Cardiac muscle cell (in vitro differentiated cells and primary cell): ENCODE results near the gene UGT1A10. TPM values are rescaled to one million over a fixed set of nuclear protein-coding genes. Genes with fewer than 3 reads are reported as not detected.

Experiments
- DNase-seq, 2 donors: peaks; one replicate each; pipeline versions ENCODE4 v3.0.0 to v3.0.0-alpha.2; 2010 to 2017; ENCODE audit warnings: low read depth in 1 of 2, low spot score in 1 of 2
- H3K27ac ChIP-seq: fragments of 200-600 bp; sonication (generic); 2 replicates; pipeline ENCODE4 v1.5.1; 2016
- H3K27me3 ChIP-seq: fragments of 200-600 bp; sonication (generic); 2 replicates; pipeline ENCODE4 v1.6.0; 2016; ENCODE audit warnings: control low read depth
- H3K36me3 ChIP-seq: fragments of 200-600 bp; sonication (generic); 2 replicates; pipeline ENCODE4 v1.5.1; 2016; ENCODE audit warnings: control low read depth
- H3K4me1 ChIP-seq: fragments of 200-600 bp; sonication (generic); 2 replicates; pipeline ENCODE4 v1.8.1; 2017; ENCODE audit warnings: low read depth, mild to moderate bottlenecking, mixed run types
- H3K4me3 ChIP-seq: fragments of 200-600 bp; sonication (generic); 2 replicates; pipeline ENCODE4 v1.5.1; 2016; ENCODE audit warnings: mild to moderate bottlenecking
- H3K9me3 ChIP-seq: fragments of 200-600 bp; sonication (generic); 2 replicates; pipeline ENCODE4 v1.5.1; 2017; ENCODE audit warnings: low read depth, mild to moderate bottlenecking, control low read depth
- polyA plus RNA-seq: library from polyadenylated mRNA; unstranded; fragments of >200 nt; fragmentation: Nextera tagmentation; extraction: Ambion mirVana; gene quantifications from 2 replicates; pipeline ENCODE4 v1.2.1, GENCODE V29; 2016
- total RNA-seq: library from RNA; depleted of rRNA; stranded (reverse); fragments of >200 nt; gene quantifications from 2 replicates; pipeline ENCODE4 v1.2.3, GENCODE V29; 2016
- TF ChIP-seq, protein P1 (sequence below): IDR thresholded peaks from 2 replicates; pipeline ENCODE4 v1.5.1; 2012; ENCODE audit warnings: low read depth, mild to moderate bottlenecking, low read length

The UGT1A10 gene
- total and polyA plus RNA-seq, 2 experiments from 2014 or later: not detected

GRCh38 chr2:233795735-233796171 is 159.5 kb downstream of the UGT1A10 start:
- Histone ChIP-seq H3K4me1 (no peaks in the 10 kb centered on the region), H3K27ac (no peak overlapping the region), H3K9me3 (no peaks in the 10 kb centered on the region), H3K36me3 (no peaks in the 10 kb centered on the region), H3K4me3 (no peak overlapping the region), H3K27me3 (no peaks in the 10 kb centered on the region)
- no peak for DNase-seq
- TF ChIP-seq, protein P1, sequence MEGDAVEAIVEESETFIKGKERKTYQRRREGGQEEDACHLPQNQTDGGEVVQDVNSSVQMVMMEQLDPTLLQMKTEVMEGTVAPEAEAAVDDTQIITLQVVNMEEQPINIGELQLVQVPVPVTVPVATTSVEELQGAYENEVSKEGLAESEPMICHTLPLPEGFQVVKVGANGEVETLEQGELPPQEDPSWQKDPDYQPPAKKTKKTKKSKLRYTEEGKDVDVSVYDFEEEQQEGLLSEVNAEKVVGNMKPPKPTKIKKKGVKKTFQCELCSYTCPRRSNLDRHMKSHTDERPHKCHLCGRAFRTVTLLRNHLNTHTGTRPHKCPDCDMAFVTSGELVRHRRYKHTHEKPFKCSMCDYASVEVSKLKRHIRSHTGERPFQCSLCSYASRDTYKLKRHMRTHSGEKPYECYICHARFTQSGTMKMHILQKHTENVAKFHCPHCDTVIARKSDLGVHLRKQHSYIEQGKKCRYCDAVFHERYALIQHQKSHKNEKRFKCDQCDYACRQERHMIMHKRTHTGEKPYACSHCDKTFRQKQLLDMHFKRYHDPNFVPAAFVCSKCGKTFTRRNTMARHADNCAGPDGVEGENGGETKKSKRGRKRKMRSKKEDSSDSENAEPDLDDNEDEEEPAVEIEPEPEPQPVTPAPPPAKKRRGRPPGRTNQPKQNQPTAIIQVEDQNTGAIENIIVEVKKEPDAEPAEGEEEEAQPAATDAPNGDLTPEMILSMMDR: no peak

- TF ChIP-seq, protein P1: no peak
- DNase-seq: no peak
- H3K27me3 ChIP-seq: no peaks in the 10 kb centered on the region
Observed at GRCh38 chr2:233796254-233796653, 160.0 kb downstream of the UGT1A10 start.

GRCh38 chr2:233798335-233799086 is 162.3 kb downstream of the UGT1A10 start:
- Histone ChIP-seq H3K36me3 (no peaks in the 10 kb centered on the region), H3K27me3 (no peaks in the 10 kb centered on the region), H3K4me3 (no peak overlapping the region), H3K27ac (no peak overlapping the region), H3K4me1 (no peaks in the 10 kb centered on the region), H3K9me3 (no peaks in the 10 kb centered on the region)
- no peak for DNase-seq
- TF ChIP-seq, protein P1: no peak

More at GRCh38 chr2:233796254-233796653, 160.0 kb downstream of the UGT1A10 start:
- H3K27ac ChIP-seq: no peak overlapping the region
- H3K4me1 ChIP-seq: no peaks in the 10 kb centered on the region
- H3K36me3 ChIP-seq: no peaks in the 10 kb centered on the region
- no peaks in the 10 kb centered on the region for H3K9me3 ChIP-seq
- H3K4me3 ChIP-seq: no peak overlapping the region

- TF ChIP-seq, protein P1: no peak
- H3K4me3 ChIP-seq: no peak overlapping the region
- no peak for DNase-seq
Observed at GRCh38 chr2:233799087-233799665, 162.9 kb downstream of the UGT1A10 start.

GRCh38 chr2:233799716-233800115 is 163.5 kb downstream of the UGT1A10 start:
- no peak overlapping the region for H3K27ac ChIP-seq
- H3K36me3 ChIP-seq: no peaks in the 10 kb centered on the region
- H3K4me3 ChIP-seq: no peak overlapping the region
- H3K9me3 ChIP-seq: no peaks in the 10 kb centered on the region
- DNase-seq: no peak
- TF ChIP-seq, protein P1: no peak
- no peaks in the 10 kb centered on the region for H3K27me3 ChIP-seq
- H3K4me1 ChIP-seq: no peaks in the 10 kb centered on the region

More at GRCh38 chr2:233799087-233799665, 162.9 kb downstream of the UGT1A10 start:
- Histone ChIP-seq H3K36me3 (no peaks in the 10 kb centered on the region), H3K27me3 (no peaks in the 10 kb centered on the region), H3K27ac (no peak overlapping the region), H3K9me3 (no peaks in the 10 kb centered on the region), H3K4me1 (no peaks in the 10 kb centered on the region)
